ENCODE data around the gene EPS8L1.

DNA sequence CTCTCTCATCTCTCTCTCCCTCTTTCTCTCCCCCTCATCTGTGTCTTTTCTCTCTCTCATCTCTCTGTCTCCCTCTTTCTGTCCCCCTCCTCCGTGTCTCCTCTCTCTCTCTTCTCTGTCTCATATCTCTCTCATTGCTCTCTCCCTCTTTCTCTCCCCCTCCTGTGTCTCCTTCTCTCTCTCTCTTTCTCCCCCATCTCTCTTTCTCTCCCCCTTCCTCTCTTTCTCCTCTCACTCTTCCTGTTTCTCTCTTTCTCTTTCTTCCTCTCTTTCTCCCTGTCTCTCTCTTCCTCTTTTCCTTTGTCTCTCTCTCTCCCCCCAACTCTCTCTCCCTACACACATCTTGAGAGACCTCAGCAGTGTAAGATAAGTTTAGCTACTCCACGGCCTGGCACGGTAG lies 7.8 kb upstream of the EPS8L1 start:
- TF ChIP-seq POLR2AphosphoS5 (IDR thresholded peaks at IDR 0.05) (no peak), POLR2A (IDR thresholded peaks at IDR 0.05) (no peak), EP300 (IDR thresholded peaks at IDR 0.05; ENCODE audit: low read depth) (no peak)
- TF ChIP-seq, protein P1, sequence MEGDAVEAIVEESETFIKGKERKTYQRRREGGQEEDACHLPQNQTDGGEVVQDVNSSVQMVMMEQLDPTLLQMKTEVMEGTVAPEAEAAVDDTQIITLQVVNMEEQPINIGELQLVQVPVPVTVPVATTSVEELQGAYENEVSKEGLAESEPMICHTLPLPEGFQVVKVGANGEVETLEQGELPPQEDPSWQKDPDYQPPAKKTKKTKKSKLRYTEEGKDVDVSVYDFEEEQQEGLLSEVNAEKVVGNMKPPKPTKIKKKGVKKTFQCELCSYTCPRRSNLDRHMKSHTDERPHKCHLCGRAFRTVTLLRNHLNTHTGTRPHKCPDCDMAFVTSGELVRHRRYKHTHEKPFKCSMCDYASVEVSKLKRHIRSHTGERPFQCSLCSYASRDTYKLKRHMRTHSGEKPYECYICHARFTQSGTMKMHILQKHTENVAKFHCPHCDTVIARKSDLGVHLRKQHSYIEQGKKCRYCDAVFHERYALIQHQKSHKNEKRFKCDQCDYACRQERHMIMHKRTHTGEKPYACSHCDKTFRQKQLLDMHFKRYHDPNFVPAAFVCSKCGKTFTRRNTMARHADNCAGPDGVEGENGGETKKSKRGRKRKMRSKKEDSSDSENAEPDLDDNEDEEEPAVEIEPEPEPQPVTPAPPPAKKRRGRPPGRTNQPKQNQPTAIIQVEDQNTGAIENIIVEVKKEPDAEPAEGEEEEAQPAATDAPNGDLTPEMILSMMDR (IDR thresholded peaks at IDR 0.05): no peak
